Testis (tissue), 3 donors: ENCODE results near the gene LGALS3BP. TPM values are rescaled to one million over a fixed set of nuclear protein-coding genes. Genes with fewer than 3 reads are reported as not detected.

Experiments used
- DNase-seq: peaks from one replicate; pipeline ENCODE4 v3.0.0-alpha.2; 2019
- H3K27ac ChIP-seq, 2 donors: fragments of 200-600 bp; sonication (generic); one replicate each; pipeline ENCODE4 v1.5.1; 2019
- H3K27me3 ChIP-seq: fragments of 200-600 bp; sonication (generic); one replicate; pipeline ENCODE4 v1.5.1; 2019
- H3K36me3 ChIP-seq: fragments of 200-600 bp; sonication (generic); one replicate; pipeline ENCODE4 v1.5.1; 2017; ENCODE audit warnings: low read depth; ENCODE audit errors: missing control alignments
- H3K4me1 ChIP-seq: fragments of 200-600 bp; sonication (generic); one replicate; pipeline ENCODE4 v1.5.1; 2019
- H3K4me3 ChIP-seq, 2 donors: fragments of 200-600 bp; sonication (generic); one replicate each; pipeline ENCODE4 v1.5.1; 2017 to 2019
- H3K9me3 ChIP-seq: fragments of 200-600 bp; sonication (generic); one replicate; pipeline ENCODE4 v1.5.1; 2017
- POLR2A ChIP-seq: fragments of 450-650 bp; IDR thresholded peaks from one replicate; pipeline ENCODE4 v1.6.1; 2017; ENCODE audit warnings: antibody characterized with exemption, mild to moderate bottlenecking, moderate library complexity
- WGBS, 2 donors: methylation state at CpG; one replicate each; pipeline ENCODE4 v1.1.5; 2018; 5-methylcytosine and 5-hydroxymethylcytosine counted together
- intact Hi-C: fragments of 100-400 bp; cut with DNase I; formaldehyde crosslinking; loops from one replicate; pipeline ENCODE4 v1.15.1; 2023; ENCODE audit warnings: low total_unique reads
- polyA plus RNA-seq: library from polyadenylated mRNA; stranded (reverse); fragments of 350-450 nt; fragmentation: Illumina TruSeq; extraction: RNeasy Lipid Tissue Mini Kit (QIAGEN cat#74804); gene quantifications from one replicate; pipeline ENCODE4 v1.2.3, GENCODE V29; 2014; ENCODE audit warnings: low read depth, low replicate concordance; ENCODE audit not compliant: insufficient read depth
- total RNA-seq, 2 donors: library from RNA; depleted of rRNA; stranded (reverse); fragments of >200 nt; gene quantifications; one replicate each; pipeline ENCODE4 v1.2.3, GENCODE V29; 2016
- TF ChIP-seq, protein P1 (sequence below), 3 experiments: fragments of 450-650 bp in 2 of 3; fragments of 200-600 bp in 1 of 3; sonication (generic) in 1 of 3; IDR thresholded peaks; one replicate each; pipeline ENCODE4 v1.5.1; 2016 to 2019; ENCODE audit warnings: antibody characterized with exemption in 3 of 3, mild to moderate bottlenecking in 2 of 3, moderate library complexity in 1 of 3

The LGALS3BP gene
- total and polyA plus RNA-seq, 3 donors from 2014 or later, result 328 to 845 (median 498) TPM

DNA sequence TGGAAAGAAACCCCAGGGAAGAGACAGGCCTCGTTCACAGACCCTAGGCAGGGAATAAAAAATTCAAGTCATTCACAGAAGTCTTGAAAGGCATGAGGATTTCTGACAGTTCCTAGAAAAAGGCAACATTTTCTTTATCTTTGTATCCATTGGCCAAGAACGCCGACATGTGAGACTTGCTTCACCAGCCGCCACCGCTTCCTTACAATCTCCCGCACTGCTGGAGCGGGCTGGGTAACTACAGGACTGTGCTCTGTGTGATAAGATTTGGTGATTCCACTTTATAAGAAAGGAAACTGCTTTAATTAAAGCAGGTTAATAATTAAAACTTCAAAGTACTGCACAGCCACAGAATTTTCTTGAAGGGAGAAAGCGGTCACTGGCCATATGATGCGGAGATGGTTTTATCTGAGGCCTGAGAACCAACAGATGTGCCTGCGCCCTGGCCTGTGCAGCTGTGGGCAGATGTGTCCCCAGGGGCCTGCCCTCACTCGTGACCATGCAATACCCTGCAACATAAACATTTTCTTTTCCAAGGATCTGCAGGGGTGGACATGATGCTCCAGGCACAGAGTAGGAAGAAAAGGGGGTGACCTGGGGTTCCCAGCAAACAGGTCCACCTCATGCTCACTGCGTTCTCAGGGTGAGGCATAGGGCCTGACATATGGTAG lies 13.0 kb upstream of the LGALS3BP start:
- DNase-seq, result peak; percentile 70
- Histone ChIP-seq H3K36me3 (no peaks in the 10 kb centered on the region), H3K27ac (peak overlapping the region; percentile 3 to 24), H3K27me3 (no peaks in the 10 kb centered on the region), H3K4me1 (peaks cover 40% of the 10 kb centered on the region), H3K4me3 (no peak overlapping the region), H3K9me3 (no peaks in the 10 kb centered on the region)
- WGBS, 2 donors, result 52 to 64% methylated on average over 12 of the region's 12 CpGs
- TF ChIP-seq, protein P1, sequence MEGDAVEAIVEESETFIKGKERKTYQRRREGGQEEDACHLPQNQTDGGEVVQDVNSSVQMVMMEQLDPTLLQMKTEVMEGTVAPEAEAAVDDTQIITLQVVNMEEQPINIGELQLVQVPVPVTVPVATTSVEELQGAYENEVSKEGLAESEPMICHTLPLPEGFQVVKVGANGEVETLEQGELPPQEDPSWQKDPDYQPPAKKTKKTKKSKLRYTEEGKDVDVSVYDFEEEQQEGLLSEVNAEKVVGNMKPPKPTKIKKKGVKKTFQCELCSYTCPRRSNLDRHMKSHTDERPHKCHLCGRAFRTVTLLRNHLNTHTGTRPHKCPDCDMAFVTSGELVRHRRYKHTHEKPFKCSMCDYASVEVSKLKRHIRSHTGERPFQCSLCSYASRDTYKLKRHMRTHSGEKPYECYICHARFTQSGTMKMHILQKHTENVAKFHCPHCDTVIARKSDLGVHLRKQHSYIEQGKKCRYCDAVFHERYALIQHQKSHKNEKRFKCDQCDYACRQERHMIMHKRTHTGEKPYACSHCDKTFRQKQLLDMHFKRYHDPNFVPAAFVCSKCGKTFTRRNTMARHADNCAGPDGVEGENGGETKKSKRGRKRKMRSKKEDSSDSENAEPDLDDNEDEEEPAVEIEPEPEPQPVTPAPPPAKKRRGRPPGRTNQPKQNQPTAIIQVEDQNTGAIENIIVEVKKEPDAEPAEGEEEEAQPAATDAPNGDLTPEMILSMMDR (IDR thresholded peaks at IDR 0.05), result no peak
- no peak for TF ChIP-seq POLR2A
- intact Hi-C loops, result no loop called here

DNA sequence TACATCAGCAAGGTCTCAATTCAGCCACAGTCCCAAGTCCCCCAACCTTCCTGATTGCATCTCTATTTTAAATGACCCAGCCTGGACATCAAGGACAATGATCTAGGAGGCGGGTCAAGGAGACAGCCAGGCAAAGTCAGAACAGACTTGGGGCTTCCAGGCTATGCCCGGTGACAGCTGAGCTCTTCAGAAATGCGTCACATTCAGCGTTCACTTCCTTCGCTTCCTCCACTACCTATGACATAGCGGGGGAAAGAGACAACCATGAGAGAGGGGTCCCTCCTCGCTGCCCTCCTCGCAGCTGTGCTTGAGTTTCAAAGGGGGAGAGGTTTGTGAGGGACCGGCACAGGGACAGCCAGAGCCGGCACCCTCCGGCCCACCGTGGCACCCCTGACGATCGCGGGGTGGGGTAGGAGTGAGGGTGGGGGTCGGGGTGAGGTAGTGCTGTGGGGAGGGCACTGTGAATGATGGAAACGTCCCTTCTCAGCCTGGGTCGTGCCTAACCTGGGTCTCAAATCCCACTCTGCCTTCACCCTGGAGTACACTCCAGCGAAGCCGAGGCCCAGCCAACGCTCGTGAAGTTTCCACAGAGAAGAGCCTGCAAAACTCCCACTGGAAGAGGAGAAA lies 12.3 kb upstream of the LGALS3BP start:
- TF ChIP-seq POLR2A, result no peak
- TF ChIP-seq, protein P1 (IDR thresholded peaks at IDR 0.05), result no peak
- intact Hi-C loops, result no loop called here
- peak overlapping the region in 1 of 2 donors; percentile 24 for H3K27ac ChIP-seq
- DNase-seq, result no peak
- no peaks in the 10 kb centered on the region for H3K9me3 ChIP-seq
- H3K36me3 ChIP-seq, result no peaks in the 10 kb centered on the region
- H3K4me3 ChIP-seq, result peak overlapping the region in 1 of 2 donors; percentile 29
- H3K27me3 ChIP-seq, result no peaks in the 10 kb centered on the region
- 75 to 80% methylated on average over 19 to 22 of the region's 22 CpGs for WGBS, 2 donors
- peaks cover 33% of the 10 kb centered on the region for H3K4me1 ChIP-seq

DNA sequence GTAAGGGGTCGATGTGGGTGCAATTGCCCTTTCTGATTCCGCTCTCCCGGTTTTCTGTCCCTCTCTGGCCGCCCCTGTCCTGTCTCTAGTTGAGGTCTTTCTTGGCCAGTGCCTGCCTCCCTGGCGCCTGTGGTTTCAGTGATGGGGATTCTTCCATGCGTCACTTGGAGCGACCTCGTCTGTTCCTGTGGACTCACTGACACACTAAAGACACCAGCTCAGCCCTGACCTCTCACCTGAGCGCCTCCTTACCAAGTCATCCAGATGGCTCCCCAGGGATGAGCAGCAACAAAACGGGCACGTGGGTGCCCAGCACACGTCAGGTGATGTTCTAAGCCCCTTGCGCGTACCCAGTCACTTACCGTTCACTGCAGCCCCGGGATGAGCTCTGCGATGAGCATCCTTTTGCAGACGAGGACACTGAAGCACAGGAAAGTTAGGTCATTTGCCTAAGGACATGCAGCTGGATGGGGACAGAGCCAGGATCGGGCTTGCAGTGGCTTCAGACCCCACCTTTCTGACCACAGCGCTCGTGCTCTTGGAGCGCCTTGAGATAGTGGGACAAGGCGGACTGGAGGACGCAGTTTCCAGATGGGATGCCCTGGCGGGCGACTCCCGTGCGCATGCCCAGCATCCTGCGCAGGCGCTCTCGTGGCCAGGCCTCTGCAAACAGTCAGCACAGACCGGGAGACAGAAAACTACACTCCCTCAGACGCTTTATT lies 11.5 kb upstream of the LGALS3BP start:
- Histone ChIP-seq H3K9me3 (no peaks in the 10 kb centered on the region), H3K27me3 (no peaks in the 10 kb centered on the region), H3K4me1 (peaks cover 34% of the 10 kb centered on the region), H3K36me3 (no peaks in the 10 kb centered on the region), H3K4me3 (peak overlapping the region; percentile 7 to 29), H3K27ac (no peak overlapping the region)
- DNase-seq, result peak; percentile 50
- TF ChIP-seq POLR2A, result no peak
- TF ChIP-seq, protein P1 (IDR thresholded peaks at IDR 0.05), result no peak
- 63 to 74% methylated on average over 32 to 33 of the region's 33 CpGs for WGBS, 2 donors
- intact Hi-C loops, result no loop called here

DNA sequence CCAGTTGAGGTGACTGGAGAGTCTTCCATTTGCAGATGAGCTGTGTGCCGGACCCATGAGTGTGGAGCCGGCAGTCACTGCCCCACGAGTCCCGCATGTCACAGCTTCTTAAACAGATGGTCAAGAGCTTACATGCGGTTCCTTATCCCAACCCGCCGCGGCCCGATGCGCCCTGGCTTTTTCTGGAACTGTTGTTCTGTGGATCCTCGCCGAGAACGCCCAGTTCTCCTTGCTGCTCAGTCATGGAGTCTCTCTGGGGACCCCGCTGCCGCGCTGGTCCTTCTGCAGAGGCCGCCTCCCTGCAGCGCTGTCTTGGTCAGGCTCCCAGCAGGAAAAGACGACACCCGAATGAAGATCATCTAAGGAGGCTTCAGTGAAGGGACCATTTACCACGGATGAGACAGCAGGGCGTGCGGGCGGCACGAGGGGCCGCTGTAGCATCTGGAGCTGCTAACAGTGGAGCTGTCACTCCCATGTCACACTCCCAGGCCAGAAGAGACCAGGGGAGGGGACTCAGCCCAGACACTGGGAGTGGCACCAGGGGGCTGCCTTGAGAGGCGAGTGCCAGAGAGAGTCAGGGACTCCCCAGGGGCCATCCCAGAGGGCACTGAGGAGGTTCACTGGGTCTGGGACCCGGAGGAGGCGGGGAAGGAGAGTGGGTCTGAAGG lies 10.8 kb upstream of the LGALS3BP start:
- no peaks in the 10 kb centered on the region for H3K36me3 ChIP-seq
- no peaks in the 10 kb centered on the region for H3K27me3 ChIP-seq
- no peak for DNase-seq

More for the DNA sequence above, 10.8 kb upstream of the LGALS3BP start:
- Histone ChIP-seq H3K9me3 (no peaks in the 10 kb centered on the region), H3K4me3 (no peak overlapping the region), H3K4me1 (peaks cover 27% of the 10 kb centered on the region), H3K27ac (no peak overlapping the region)
- WGBS, 2 donors, result 62 to 81% methylated on average over 26 to 29 of the region's 29 CpGs
- intact Hi-C loops, result no loop called here
- TF ChIP-seq, protein P1 (IDR thresholded peaks at IDR 0.05), result no peak
- no peak for TF ChIP-seq POLR2A
